ENCODE data around the gene CRIP2. TPM values are rescaled to one million over a fixed set of nuclear protein-coding genes. Genes with fewer than 3 reads are reported as not detected.
A peak's percentile ranks its signal among the peaks of the same experiment; 100 is the strongest.

Gene CRIP2
- total and polyA plus RNA-seq, 2 of the 13 experiments (the other 11 are each of a cell fraction or from before 2014, with no cell fraction given), result 31.6 to 37.9 TPM

GRCh38 chr14:105476831-105477659, 2.4 kb downstream of the CRIP2 start (continued):
- TF ChIP-seq, protein P1, sequence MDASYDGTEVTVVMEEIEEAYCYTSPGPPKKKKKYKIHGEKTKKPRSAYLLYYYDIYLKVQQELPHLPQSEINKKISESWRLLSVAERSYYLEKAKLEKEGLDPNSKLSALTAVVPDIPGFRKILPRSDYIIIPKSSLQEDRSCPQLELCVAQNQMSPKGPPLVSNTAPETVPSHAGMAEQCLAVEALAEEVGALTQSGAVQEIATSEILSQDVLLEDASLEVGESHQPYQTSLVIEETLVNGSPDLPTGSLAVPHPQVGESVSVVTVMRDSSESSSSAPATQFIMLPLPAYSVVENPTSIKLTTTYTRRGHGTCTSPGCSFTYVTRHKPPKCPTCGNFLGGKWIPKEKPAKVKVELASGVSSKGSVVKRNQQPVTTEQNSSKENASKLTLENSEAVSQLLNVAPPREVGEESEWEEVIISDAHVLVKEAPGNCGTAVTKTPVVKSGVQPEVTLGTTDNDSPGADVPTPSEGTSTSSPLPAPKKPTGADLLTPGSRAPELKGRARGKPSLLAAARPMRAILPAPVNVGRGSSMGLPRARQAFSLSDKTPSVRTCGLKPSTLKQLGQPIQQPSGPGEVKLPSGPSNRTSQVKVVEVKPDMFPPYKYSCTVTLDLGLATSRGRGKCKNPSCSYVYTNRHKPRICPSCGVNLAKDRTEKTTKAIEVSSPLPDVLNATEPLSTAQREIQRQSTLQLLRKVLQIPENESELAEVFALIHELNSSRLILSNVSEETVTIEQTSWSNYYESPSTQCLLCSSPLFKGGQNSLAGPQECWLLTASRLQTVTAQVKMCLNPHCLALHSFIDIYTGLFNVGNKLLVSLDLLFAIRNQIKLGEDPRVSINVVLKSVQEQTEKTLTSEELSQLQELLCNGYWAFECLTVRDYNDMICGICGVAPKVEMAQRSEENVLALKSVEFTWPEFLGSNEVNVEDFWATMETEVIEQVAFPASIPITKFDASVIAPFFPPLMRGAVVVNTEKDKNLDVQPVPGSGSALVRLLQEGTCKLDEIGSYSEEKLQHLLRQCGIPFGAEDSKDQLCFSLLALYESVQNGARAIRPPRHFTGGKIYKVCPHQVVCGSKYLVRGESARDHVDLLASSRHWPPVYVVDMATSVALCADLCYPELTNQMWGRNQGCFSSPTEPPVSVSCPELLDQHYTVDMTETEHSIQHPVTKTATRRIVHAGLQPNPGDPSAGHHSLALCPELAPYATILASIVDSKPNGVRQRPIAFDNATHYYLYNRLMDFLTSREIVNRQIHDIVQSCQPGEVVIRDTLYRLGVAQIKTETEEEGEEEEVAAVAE (CRISPR knock-in tag; IDR thresholded peaks at IDR 0.05; ENCODE audit: borderline replicate concordance), result no peak
- TF ChIP-seq ZNF687 (CRISPR knock-in tag; IDR thresholded peaks at IDR 0.05), result 0 out of 2 replicates have a peak, but pooled peaks have one; percentile 27
- no peak for TF ChIP-seq HOXA9 (CRISPR knock-in tag; IDR thresholded peaks at IDR 0.05; ENCODE audit: borderline replicate concordance)
- TF ChIP-seq KAT2B (IDR thresholded peaks at IDR 0.05; ENCODE audit: borderline replicate concordance, low read depth, low read length), result no peak
- TF ChIP-seq ZNF343 (CRISPR knock-in tag; IDR thresholded peaks at IDR 0.05), result no peak
- no peak for TF ChIP-seq NCOR1 (IDR thresholded peaks at IDR 0.05; ENCODE audit: borderline replicate concordance, low read length)
- TF ChIP-seq KDM5B (CRISPR knock-in tag; IDR thresholded peaks at IDR 0.05; ENCODE audit: borderline replicate concordance), result no peak
- no peak for TF ChIP-seq MAFF (IDR thresholded peaks at IDR 0.05; ENCODE audit: low read depth, low read length)
- TF ChIP-seq ZBTB14 (CRISPR knock-in tag; IDR thresholded peaks at IDR 0.05), result no peak
- TF ChIP-seq SKIL (CRISPR knock-in tag; IDR thresholded peaks at IDR 0.05; ENCODE audit: borderline replicate concordance), result no peak
- TF ChIP-seq ZNF563 (CRISPR knock-in tag; IDR thresholded peaks at IDR 0.05), result 0 out of 2 replicates have a peak, but pooled peaks have one; percentile 48

Data from HepG2 (cell line).